GM12873 (cell line): ENCODE measurements around the gene RXFP1.

Source experiments
- TF ChIP-seq, protein P1 (sequence below): IDR thresholded peaks from 2 replicates; pipeline ENCODE4 v1.5.1; 2012; ENCODE audit warnings: low read depth, mild to moderate bottlenecking, moderate library complexity, low read length, control low read depth; ENCODE audit not compliant: insufficient read depth; ENCODE audit errors: missing control alignments

The RXFP1 gene

DNA sequence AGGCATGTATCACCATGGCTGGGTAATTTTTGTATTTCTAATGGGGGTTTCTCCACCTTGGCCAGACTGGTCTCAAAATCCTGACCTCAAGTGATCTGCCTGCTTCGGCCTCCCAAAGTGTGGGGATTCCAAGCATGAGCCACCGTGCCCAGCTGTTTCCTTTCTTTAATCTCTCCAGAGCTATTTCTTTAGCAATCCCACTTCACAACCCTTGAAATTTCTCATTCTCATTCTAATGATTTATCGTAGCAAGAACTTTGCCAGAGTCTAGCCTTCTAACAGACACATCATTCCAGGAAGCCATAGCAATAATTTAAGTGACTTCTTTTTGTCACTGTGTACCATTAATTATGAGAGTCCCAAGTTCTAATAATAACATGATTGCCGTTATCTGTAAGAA lies 68.6 kb downstream of the RXFP1 start:
- TF ChIP-seq, protein P1, sequence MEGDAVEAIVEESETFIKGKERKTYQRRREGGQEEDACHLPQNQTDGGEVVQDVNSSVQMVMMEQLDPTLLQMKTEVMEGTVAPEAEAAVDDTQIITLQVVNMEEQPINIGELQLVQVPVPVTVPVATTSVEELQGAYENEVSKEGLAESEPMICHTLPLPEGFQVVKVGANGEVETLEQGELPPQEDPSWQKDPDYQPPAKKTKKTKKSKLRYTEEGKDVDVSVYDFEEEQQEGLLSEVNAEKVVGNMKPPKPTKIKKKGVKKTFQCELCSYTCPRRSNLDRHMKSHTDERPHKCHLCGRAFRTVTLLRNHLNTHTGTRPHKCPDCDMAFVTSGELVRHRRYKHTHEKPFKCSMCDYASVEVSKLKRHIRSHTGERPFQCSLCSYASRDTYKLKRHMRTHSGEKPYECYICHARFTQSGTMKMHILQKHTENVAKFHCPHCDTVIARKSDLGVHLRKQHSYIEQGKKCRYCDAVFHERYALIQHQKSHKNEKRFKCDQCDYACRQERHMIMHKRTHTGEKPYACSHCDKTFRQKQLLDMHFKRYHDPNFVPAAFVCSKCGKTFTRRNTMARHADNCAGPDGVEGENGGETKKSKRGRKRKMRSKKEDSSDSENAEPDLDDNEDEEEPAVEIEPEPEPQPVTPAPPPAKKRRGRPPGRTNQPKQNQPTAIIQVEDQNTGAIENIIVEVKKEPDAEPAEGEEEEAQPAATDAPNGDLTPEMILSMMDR, result no peak

DNA sequence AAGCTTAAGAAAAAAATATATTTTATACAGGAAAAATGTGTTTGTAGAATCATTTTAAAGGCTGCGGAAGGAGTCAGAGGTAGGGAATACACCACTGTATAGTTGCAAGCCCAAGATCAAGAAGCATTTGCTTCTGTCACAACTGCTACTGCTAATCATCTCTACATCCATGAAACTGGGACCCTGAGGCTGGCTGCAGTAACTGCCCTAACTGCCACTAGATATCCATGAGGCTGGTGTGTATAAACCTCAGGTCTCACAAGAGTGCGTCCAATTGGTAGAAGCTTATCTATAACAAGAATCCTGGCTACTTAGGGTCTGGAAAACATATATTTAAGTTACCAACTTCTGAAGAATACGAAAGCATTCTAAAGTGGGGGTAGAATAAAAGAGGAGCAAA lies 69.1 kb downstream of the RXFP1 start:
- TF ChIP-seq, protein P1, result no peak

DNA sequence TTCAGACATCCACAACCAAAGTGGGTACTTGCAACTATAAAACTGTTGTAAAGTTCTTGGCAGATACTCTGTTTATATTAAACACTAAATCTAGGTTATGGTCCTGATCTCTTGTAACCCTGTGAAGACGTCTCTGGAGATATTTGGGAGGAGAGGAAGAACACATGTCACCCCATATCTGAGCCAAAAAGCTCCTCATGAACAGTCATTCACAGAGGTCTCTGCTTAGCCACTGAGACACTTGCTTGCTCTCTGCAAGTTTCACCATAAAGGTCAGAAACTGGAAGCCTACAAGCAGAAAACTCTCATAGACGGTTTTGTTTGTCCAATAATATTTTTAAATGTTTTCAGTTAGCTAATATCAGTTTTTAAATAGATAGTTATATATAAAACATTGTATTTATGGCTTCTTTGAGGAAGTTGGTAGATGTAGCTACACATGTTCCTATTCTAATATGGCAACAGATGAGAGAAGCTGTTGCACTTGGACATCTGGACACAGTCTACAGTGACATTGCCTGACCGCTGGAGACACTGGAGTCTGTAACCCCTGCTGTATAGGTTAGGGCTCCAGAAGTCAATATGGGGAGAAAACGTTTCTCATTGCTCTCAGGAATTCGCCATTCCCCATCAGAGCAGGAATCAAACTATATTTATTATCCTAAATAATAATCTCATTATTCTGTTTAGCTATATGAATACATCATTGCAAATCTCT lies 76.4 kb downstream of the RXFP1 start:
- TF ChIP-seq, protein P1, result no peak

DNA sequence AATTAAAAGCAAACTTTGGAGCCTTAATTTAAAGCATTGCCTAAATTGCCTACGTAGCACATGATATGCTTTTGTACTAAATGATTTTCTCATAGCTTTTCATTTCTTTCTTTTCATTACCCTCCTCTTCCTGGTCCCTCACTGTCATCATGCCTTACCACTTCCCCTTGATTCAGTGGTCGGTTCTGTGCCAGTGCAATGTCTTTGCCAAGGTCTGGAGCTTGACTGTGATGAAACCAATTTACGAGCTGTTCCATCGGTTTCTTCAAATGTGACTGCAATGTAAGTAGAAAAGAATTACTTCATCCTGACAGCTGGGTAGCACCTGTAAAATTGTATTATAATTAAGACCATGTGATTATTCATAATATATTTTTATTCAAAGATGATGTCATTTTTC lies 77.5 kb downstream of the RXFP1 start:
- TF ChIP-seq, protein P1, result no peak

DNA sequence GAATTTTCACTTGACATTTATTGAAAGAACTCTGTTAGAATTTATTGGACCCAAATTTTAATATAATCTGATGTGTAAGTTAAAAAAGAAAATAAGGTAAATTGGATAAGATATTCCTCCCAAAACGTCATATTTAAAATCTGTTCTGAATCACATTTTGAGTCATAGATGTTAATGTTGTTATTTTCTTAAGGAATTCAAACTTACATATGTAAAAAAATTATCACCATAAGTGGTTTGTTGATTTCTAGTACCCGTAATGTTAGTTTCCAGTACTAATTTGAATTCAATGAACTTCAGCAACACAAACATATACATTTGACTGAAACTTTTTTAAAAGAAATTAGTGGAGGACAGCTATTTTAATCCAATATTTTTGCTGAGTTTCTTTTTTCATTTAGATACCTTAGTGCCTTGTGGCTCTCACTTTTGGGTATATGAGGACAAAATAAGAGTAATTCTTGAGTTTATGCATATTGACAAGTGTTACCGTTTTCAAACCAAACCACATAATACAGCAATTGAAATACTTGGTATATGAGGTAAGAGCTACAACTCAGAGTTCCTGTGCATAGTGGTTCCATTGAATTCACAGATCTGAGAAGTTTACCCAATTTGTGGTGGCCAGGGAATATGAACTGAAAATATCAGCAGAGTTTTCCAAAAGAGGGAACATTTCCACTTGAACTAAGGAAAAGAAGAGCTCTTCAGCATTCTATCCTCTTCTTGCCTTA lies 78.2 kb downstream of the RXFP1 start:
- TF ChIP-seq, protein P1, result no peak

DNA sequence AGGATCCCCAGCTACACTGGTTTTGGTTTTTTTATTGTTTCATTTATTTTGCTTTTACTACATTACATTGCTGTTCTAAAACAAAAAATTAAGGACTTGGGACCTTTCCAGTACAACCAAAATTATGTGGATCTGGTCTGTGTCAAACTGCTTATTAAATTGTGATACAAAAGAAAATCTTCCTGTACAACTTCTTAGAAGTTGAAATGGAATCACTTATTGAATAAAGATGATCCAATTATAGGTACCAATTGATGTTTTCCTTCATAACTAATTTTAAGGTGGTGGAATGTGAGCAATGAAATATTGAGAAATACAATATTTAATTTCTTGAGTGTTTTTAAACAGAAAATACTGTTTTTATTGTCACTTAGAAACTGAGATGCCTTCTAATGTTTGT lies 82.7 kb downstream of the RXFP1 start:
- TF ChIP-seq, protein P1, result no peak

DNA sequence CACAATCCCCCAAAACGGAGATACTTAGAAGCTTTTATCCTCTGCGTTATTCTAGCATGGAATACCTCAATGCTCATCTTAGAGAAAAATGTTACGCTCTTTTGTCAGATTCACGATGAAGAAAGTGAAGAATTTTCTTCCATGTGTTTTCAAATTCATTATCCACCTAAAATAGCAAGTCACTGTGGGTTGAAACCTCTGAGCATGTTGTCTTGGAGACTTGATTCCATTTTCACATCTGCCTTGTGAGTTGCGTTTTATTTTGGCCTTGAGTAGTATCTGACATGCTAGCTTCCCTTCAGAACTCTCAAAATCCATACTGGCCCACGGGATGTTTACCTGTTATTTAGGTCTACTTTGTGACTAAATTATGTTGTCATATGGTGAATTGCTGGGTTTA lies 83.7 kb downstream of the RXFP1 start:
- TF ChIP-seq, protein P1, result no peak
